GM19239 (cell line): ENCODE measurements around the gene B4GALNT3.

Source experiments
- DNase-seq: peaks from one replicate; pipeline ENCODE4 v3.0.0; 2011; ENCODE audit warnings: low spot score; ENCODE audit not compliant: insufficient read length
- FAIRE-seq: peaks from 2 replicates; lab custom pipeline; 2011; peaks lifted over from hg19 to GRCh38; lab: Jason Lieb, UNC

The B4GALNT3 gene

GRCh38 chr12:586318-587071 lies 126.8 kb downstream of the B4GALNT3 start:
- DNase-seq: no peak
- FAIRE-seq: no peak

DNA sequence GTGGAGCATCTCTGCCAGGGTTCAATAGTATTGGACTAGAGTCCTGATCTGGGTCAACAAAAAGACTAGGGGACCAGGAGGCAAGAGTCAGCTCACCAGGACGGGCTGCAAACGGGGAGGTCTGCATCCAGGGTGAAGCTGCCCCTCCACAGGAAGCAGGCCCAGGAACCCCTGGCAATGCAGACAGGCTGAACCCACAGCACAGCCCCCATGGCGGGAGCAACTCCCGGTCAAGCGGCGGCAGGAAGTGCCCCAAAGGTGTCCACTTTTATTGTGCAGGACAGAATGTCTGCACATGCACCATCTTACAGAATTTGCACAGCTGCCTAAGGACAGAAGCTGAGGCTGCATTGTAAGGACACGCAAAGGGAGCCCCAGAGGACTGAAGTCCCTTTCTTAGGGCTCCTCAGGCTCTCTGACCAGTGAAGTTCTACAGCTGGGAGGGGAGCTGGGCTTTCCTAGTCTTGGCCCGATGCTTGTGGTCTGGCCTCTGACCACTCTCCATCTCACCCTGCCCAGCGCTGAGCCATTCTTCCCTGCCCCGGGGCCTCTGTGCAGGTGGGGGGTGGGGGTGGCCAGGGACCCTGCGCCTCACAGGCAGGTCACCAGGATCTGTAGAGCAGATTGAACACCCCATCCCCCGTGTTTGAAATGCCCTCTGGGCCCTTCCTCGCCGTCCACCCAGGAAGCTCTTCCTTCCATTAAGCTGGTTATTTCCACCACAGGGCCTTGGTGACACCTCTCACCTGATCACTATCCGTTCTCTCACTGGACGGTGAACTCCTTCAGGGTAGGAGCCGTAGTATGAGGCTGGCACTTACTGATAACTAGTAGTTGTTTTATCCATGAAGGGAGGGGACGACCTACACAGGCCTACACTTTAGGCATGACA lies 127.6 kb downstream of the B4GALNT3 start:
- no peak for DNase-seq
- FAIRE-seq: no peak

DNA sequence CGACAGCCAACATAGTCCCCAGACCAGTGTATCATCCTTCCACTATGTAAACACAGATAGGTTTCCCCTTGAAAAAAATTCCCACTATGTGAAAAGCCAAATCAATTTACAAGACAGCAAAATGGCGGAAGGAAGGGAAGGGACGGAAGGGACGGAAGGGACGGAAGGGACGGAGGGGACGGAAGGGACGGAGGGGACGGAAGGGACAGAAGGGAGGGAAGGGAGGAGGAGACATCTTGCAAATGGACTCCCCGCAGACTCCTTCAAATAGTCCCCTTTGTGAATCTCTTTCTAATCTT lies 128.2 kb downstream of the B4GALNT3 start:
- FAIRE-seq (no peak), DNase-seq (no peak)

GRCh38 chr12:588646-589045 lies 128.9 kb downstream of the B4GALNT3 start:
- no peak for DNase-seq
- FAIRE-seq: no peak

DNA sequence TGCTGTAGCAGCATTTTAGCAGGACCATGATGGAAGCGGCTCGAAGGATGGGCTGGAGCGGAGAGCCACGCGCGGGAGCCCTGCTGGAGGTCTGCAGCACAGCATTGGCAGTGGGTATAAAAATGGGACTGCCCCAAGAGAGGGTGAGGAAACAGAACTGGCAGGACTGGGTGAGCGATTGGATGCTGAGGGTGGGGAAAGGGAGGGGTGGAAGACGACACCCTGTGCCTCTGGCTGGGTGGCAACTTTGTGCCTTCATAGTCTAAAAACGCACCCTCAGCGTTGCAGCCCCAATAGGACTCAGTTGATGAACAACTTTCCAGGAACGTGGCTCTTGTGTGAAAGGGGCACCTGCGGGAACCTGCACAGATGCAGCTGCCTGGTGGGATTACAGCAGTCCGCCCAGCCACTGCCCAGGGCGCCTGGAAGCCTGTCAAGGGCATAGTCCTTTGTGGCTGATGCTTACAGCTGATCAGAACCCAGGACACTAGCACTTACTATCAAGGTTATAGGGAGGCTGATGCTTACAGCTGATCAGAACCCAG lies 130.5 kb downstream of the B4GALNT3 start:
- FAIRE-seq (no peak), DNase-seq (no peak)

DNA sequence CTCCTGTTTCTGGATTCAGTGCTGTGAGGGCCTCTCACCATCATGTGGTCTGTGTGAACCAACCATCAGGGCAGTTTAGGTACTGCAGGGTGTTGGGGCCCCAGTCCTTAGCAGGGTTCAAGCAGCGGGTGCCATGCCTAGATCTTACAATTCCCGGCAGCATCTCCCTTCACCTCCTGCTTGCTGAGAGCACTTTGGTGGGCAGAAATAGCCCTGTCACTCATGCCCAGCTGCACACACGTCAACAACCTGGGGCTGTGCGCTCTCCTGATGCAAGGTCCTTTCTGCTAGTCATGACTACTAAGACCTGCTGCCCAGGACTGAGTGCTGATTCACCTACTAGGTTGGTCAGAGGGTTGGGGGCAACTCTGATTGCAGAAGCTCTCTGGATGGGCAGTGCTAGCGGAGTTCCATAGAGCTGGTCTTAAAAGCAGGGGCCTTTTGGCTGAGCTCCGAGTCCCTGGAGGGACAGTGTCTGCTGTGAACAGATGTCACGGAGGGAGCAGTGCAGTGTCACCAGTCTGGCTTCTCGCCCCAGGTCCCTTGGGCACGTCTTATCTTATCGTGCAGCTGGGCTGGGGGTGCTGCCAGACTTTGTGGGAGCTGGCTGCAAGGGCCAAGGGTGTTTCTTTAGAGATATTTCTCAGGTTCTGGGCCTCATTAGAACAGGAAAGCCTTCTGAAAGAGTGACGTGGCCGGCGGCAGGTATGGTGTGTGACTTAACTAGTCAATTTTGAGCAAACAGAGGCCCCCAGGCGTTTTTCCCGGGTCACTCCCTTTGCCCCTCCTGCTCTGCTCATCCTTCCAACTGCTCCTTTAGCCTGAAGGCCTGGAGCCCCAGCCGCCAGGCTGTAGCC lies 131.7 kb downstream of the B4GALNT3 start:
- peak; percentile 44 for FAIRE-seq
- DNase-seq: no peak

- FAIRE-seq: no peak
- DNase-seq: no peak
Measured at GRCh38 chr12:592024-592505, 132.3 kb downstream of the B4GALNT3 start.

- FAIRE-seq: no peak
- DNase-seq: no peak
Measured at GRCh38 chr12:593396-594270, 133.9 kb downstream of the B4GALNT3 start.

DNA sequence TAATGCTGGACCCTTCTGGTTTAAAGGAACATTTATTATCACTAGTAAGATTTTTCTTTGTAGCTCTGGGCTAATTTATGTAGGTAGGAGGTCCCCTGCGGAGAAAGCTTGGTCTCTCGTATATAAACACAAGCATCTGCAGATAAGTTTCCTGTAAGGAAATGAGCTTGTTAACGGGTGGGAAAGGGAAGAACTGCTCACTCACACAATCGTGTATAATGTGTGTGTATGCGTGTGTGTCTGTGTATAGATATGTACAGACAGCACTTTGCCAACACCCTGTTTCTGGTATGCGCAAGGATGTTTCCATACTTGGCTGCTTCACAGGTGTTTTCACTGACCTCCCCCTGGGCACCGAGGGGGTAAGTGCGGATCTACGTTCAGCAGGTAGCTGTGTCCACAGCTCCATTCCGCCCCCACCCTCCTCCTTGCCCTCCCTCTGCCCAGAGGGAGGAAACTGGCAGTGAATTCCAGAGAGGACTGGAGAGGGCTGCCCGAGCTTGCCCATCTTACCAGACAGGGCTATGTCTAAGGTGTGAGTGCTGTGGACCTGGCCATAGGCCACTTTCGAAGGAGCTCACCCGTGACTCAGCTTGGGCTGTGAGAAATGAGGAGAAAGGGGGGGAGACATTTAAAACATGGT lies 138.3 kb downstream of the B4GALNT3 start:
- FAIRE-seq (no peak), DNase-seq (no peak)

GRCh38 chr12:599756-600155 lies 140.0 kb downstream of the B4GALNT3 start:
- DNase-seq (no peak), FAIRE-seq (no peak)

- no peak for FAIRE-seq
- DNase-seq: no peak
Measured at GRCh38 chr12:601976-602699, 142.4 kb downstream of the B4GALNT3 start.

GRCh38 chr12:602700-603068 lies 142.9 kb downstream of the B4GALNT3 start:
- FAIRE-seq (no peak), DNase-seq (no peak)

- FAIRE-seq: no peak
Measured at GRCh38 chr12:604956-605355, 145.2 kb downstream of the B4GALNT3 start.

GRCh38 chr12:607541-608001 lies 147.8 kb downstream of the B4GALNT3 start:
- DNase-seq (no peak), FAIRE-seq (no peak)

More at GRCh38 chr12:604956-605355, 145.2 kb downstream of the B4GALNT3 start:
- no peak for DNase-seq

DNA sequence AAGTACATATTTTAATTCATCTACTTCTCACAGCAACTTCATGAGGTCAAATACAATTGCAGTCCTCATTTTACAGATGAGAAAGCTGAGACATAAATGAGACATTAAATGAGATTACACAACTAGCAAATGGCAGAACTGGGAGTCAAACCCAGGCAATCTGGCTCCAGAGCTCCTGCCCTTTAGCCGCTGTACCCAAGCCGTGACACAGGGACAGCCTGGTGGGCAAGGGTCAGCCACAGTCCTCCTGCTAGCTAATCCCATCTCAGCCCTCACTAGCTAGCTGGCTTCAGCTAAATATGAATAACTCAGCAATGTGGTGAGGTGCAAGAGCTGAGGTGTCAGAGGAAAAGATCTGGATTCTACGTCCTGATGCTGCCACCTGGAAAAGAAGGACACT lies 148.7 kb downstream of the B4GALNT3 start:
- DNase-seq (no peak), FAIRE-seq (no peak)

DNA sequence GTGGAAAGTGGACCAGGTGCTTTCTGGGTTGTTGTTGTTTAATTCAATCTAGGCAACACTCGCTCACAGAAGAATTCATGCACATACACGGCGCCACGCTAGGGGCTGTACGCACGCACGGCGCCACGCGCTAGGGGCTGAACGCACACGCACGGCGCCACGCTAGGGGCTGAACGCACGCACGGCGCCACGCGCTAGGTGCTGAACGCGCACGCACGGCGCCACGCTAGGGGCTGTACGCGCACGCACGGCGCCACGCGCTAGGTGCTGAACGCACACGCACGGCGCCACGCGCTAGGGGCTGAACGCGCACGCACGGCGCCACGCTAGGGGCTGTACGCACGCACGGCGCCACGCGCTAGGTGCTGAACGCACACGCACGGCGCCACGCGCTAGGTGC lies 149.2 kb downstream of the B4GALNT3 start:
- DNase-seq: no peak

DNA sequence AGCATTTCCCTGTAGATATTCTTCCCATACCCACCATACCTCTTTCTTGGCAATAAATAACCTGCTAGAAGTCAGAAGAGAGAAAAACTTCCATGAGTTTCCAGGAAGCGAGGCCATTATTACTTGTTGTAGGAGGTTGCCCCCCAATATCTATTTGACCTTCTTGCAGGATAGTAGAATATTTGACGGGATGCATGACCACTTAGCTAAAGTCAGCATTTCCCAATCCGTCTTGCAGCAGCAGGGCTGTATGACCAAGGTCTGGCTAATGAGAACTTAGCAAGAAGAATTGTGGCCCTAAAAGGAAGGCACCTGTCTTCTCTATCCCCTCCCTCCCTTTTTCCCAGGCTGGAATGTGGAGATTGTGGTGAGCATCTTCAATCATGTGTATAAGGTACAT lies 152.0 kb downstream of the B4GALNT3 start:
- FAIRE-seq: no peak
- DNase-seq: no peak

More for the DNA sequence above, 149.2 kb downstream of the B4GALNT3 start:
- no peak for FAIRE-seq

DNA sequence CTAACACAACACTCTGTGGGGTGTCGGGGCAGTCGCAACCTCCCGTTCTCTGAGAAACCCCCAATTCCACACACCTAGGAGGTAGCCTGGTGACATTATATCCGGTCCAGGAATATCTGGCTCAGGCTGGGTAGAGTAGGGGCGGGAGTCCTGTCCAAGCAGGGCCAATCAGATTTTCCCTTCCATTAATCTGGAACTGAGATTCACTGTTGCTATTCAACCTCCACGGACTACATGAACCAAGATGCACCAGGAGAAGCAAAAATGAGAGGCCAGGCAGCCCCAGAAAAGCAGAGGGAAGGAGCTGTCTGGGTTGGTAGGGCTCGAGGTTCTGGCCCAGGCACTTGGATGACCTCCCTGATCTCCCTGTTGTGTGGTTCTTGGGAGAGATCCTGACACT lies 152.6 kb downstream of the B4GALNT3 start:
- DNase-seq (no peak), FAIRE-seq (no peak)
